GM23338 (cell line): ENCODE measurements around the gene GHRL. TPM values are rescaled to one million over a fixed set of nuclear protein-coding genes. Genes with fewer than 3 reads are reported as not detected.

ENCODE experiments used
- ATAC-seq: fragments of 200-7000 bp; cut with Tn5 transposase; 3 replicates; pipeline ENCODE4 v1.9.1; 2020
- DNase-seq: peaks from one replicate; pipeline ENCODE4 v3.0.0-alpha.2; 2015; ENCODE audit warnings: low spot score
- H2AFZ ChIP-seq: fragments of 200-600 bp; sonication (generic); 2 replicates; pipeline ENCODE4 v1.8.0; 2016; ENCODE audit warnings: antibody characterized with exemption, mild to moderate bottlenecking, moderate library complexity
- H3F3A ChIP-seq: fragments of 200-600 bp; sonication (generic); replicated peaks from 2 replicates; pipeline ENCODE4 v1.8.0; 2017; ENCODE audit warnings: antibody characterized with exemption, mixed run types, low read depth
- H3K27ac ChIP-seq: fragments of 200-600 bp; sonication (generic); 2 replicates; pipeline ENCODE4 v1.6.1; 2016; ENCODE audit warnings: low read depth
- H3K27me3 ChIP-seq: fragments of 200-600 bp; sonication (generic); 2 replicates; pipeline ENCODE4 v1.8.0; 2016; ENCODE audit warnings: mild to moderate bottlenecking, mixed run types, moderate library complexity; ENCODE audit not compliant: insufficient read depth
- H3K36me3 ChIP-seq: fragments of 200-600 bp; sonication (generic); 2 replicates; pipeline ENCODE4 v1.8.0; 2016; ENCODE audit warnings: mild to moderate bottlenecking; ENCODE audit not compliant: insufficient read depth
- H3K4me1 ChIP-seq: fragments of 200-600 bp; sonication (generic); 2 replicates; pipeline ENCODE4 v1.8.0; 2016; ENCODE audit warnings: mild to moderate bottlenecking, moderate library complexity; ENCODE audit not compliant: insufficient read depth
- H3K4me2 ChIP-seq: fragments of 200-600 bp; sonication (generic); 2 replicates; pipeline ENCODE4 v1.7.1; 2017; ENCODE audit warnings: mixed run types
- H3K4me3 ChIP-seq: fragments of 200-600 bp; sonication (generic); 2 replicates; pipeline ENCODE4 v1.6.1; 2016; ENCODE audit warnings: mixed run types
- H3K79me2 ChIP-seq: fragments of 200-600 bp; sonication (generic); replicated peaks from 2 replicates; pipeline ENCODE4 v1.8.0; 2017; ENCODE audit warnings: mild to moderate bottlenecking; ENCODE audit not compliant: insufficient read depth
- H3K9me2 ChIP-seq: fragments of 200-600 bp; sonication (generic); 2 replicates; pipeline ENCODE4 v1.8.0; 2017; ENCODE audit not compliant: insufficient read depth
- H4K20me1 ChIP-seq: fragments of 200-600 bp; sonication (generic); replicated peaks from 2 replicates; pipeline ENCODE4 v1.8.0; 2017; ENCODE audit warnings: mild to moderate bottlenecking; ENCODE audit not compliant: insufficient read depth
- H3K27ac Mint-ChIP-seq: 2 replicates; pipeline ENCODE4 v1.8.0; 2020; ENCODE audit warnings: inconsistent platforms, mild to moderate bottlenecking, moderate library complexity, mixed read lengths
- H3K27me3 Mint-ChIP-seq: 3 replicates; pipeline ENCODE4 v1.8.0; 2022; ENCODE audit warnings: low read depth, mild to moderate bottlenecking, moderate library complexity, mixed read lengths, inconsistent platforms; ENCODE audit not compliant: insufficient read depth, poor library complexity
- H3K36me3 Mint-ChIP-seq: 3 replicates; pipeline ENCODE4 v1.8.0; 2021; ENCODE audit warnings: low read depth, mild to moderate bottlenecking, inconsistent platforms, moderate library complexity, mixed read lengths
- H3K4me1 Mint-ChIP-seq: 3 replicates; pipeline ENCODE4 v1.8.0; 2020; ENCODE audit warnings: mild to moderate bottlenecking, inconsistent platforms, mixed read lengths
- H3K4me3 Mint-ChIP-seq: 3 replicates; pipeline ENCODE4 v1.8.0; 2021; ENCODE audit warnings: moderate library complexity, mild to moderate bottlenecking, inconsistent platforms, mixed read lengths
- H3K9me3 Mint-ChIP-seq: 3 replicates; pipeline ENCODE4 v1.8.0; 2020; ENCODE audit warnings: moderate library complexity, mild to moderate bottlenecking, inconsistent platforms, mixed read lengths
- CREB1 ChIP-seq: fragments of 250-450 bp; sonication (Bioruptor Pico); IDR thresholded peaks from 2 replicates; pipeline ENCODE4 v1.5.0; 2020; ENCODE audit warnings: low read depth, mild to moderate bottlenecking, moderate library complexity
- EZH2 ChIP-seq: fragments of 200-600 bp; sonication (generic); IDR thresholded peaks from one replicate; pipeline ENCODE4 v1.8.0; 2017; ENCODE audit warnings: antibody characterized with exemption, mild to moderate bottlenecking, low read depth; ENCODE audit not compliant: unreplicated experiment
- JUNB ChIP-seq: IDR thresholded peaks from one replicate; pipeline ENCODE4 v1.6.1; 2016; ENCODE audit warnings: antibody characterized with exemption; ENCODE audit not compliant: unreplicated experiment
- NANOG ChIP-seq: IDR thresholded peaks from 2 replicates; pipeline ENCODE4 v1.6.1; 2016; ENCODE audit warnings: antibody characterized with exemption, borderline replicate concordance
- POLR2AphosphoS5 ChIP-seq: IDR thresholded peaks from 2 replicates; pipeline ENCODE4 v1.6.1; 2016; ENCODE audit warnings: antibody characterized with exemption, low read depth
- STAT1 ChIP-seq: IDR thresholded peaks from one replicate; pipeline ENCODE4 v1.6.1; 2016; ENCODE audit warnings: antibody characterized with exemption; ENCODE audit not compliant: unreplicated experiment
- ZNF114 ChIP-seq: fragments of 250-450 bp; sonication (Bioruptor Pico); IDR thresholded peaks from 2 replicates; pipeline ENCODE4 v1.5.0; 2020; ENCODE audit warnings: mild to moderate bottlenecking, moderate library complexity
- ZNF331 ChIP-seq: fragments of 250-450 bp; sonication (Bioruptor Pico); IDR thresholded peaks from 2 replicates; pipeline ENCODE4 v1.5.0; 2020; ENCODE audit warnings: low read depth, mild to moderate bottlenecking, moderate library complexity
- polyA plus RNA-seq: library from polyadenylated mRNA; unstranded; fragments of >200 nt; fragmentation: Nextera tagmentation; extraction: Ambion mirVana; gene quantifications from 2 replicates; pipeline ENCODE4 v1.2.1, GENCODE V29; 2016
- total RNA-seq: library from RNA; depleted of rRNA; stranded (reverse); fragments of >200 nt; shearing (Covaris generic); gene quantifications from 2 replicates; pipeline ENCODE4 v1.2.3, GENCODE V29; 2014
- TF ChIP-seq, protein P1 (sequence below), 2 experiments: fragments of 200-600 bp in 1 of 2; sonication (generic) in 1 of 2; conservative IDR thresholded peaks; 2 replicates each; pipeline versions ENCODE4 v1.5.1 to v1.6.1; 2016 to 2017; ENCODE audit warnings: antibody characterized with exemption in 2 of 2, low read depth in 2 of 2, mild to moderate bottlenecking in 2 of 2, moderate library complexity in 1 of 2
- TF ChIP-seq, protein P2 (sequence below): IDR thresholded peaks from one replicate; pipeline ENCODE4 v1.6.1; 2018; ENCODE audit warnings: antibody characterized with exemption; ENCODE audit not compliant: unreplicated experiment

GHRL gene
- total and polyA plus RNA-seq, 2 experiments from 2014 or later: 0.78 TPM; not detected in 1

DNA sequence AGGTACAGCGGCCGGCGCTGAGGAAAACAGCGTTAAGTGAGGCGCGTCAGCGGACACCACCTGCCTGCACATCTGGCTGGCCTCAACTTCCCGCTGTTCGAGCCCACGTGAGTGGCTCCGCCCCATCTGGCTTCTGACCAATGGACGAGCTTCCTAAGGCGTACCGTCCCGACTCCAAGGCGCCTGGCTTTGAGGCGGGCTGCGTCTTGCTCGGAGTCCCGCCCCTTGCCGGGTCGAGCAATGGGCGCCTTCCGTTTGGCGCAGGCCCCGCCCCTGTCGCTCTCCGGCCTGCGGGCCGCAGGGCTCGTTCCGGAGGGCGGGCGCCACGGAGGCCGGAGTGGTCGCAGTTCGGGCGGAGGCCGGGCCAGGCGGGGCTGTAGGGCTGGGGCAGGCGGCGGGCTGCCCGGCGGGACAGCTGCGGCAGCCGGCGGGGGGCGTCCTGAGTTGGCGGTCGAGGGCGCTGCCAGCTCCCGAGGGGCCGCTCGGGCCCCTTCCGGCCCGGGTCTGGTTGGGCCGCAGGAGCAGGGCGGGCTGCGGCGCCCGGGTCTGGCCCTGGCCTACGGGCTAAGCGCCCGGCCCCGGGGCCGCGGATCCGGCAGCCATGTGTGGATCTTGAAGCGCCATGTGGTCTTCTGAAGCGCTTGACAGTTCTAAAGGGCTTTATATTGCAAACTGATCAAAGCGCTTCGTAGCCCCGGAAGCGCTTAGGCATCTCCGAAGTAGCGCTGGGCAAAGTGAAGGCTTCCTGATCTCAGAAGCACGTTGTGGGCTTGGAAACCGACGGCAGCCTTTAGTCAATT, 44.4 kb downstream of the GHRL start, which contains the start of gene TATDN2:
Gene TATDN2 (plus strand): TSS at position 276 of the 800 bp plus-strand sequence. CDS start 742 bp downstream, outside the sequence.
- Histone ChIP-seq H3K27ac (peak within 1 kb of the TSS; percentile 79), H3K36me3 (peaks cover 18% of the 10 kb centered on the region), H2AFZ (peak within 1 kb of the TSS; percentile 93), H3K9me2 (no peaks in the 10 kb centered on the region), H4K20me1 (peaks cover 3% of the 10 kb centered on the region; the same call in 1 of the 2 replicates), H3K79me2 (peaks cover 41% of the 10 kb centered on the region), H3K4me3 (peak within 1 kb of the TSS; percentile 96), H3K4me1 (peaks cover 17% of the 10 kb centered on the region), H3K4me2 (peak within 1 kb of the TSS; percentile 98), H3F3A (0 out of 2 replicates have a peak, but pooled peaks cover 4% of the 10 kb centered on the region), H3K27me3 (peaks cover 8% of the 10 kb centered on the region; the same call in 1 of the 2 replicates)
- peaks cover 43% of the 10 kb centered on the region for H3K9me3 Mint-ChIP-seq
- ATAC-seq (peak; percentile 93), DNase-seq (peak; percentile 99)
- peaks cover 67% of the 10 kb centered on the region for H3K36me3 Mint-ChIP-seq
- peaks cover 22% of the 10 kb centered on the region; the same call in 2 of the 3 replicates for H3K4me1 Mint-ChIP-seq
- TF ChIP-seq, protein P1, sequence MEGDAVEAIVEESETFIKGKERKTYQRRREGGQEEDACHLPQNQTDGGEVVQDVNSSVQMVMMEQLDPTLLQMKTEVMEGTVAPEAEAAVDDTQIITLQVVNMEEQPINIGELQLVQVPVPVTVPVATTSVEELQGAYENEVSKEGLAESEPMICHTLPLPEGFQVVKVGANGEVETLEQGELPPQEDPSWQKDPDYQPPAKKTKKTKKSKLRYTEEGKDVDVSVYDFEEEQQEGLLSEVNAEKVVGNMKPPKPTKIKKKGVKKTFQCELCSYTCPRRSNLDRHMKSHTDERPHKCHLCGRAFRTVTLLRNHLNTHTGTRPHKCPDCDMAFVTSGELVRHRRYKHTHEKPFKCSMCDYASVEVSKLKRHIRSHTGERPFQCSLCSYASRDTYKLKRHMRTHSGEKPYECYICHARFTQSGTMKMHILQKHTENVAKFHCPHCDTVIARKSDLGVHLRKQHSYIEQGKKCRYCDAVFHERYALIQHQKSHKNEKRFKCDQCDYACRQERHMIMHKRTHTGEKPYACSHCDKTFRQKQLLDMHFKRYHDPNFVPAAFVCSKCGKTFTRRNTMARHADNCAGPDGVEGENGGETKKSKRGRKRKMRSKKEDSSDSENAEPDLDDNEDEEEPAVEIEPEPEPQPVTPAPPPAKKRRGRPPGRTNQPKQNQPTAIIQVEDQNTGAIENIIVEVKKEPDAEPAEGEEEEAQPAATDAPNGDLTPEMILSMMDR (conservative IDR thresholded peaks at IDR 0.05; ENCODE audit: low read depth in 2 of 2): no peak
- TF ChIP-seq POLR2AphosphoS5 (peak; percentile 72), EZH2 (no peak), ZNF331 (no peak), NANOG (no peak), ZNF114 (CRISPR knock-in tag) (peak; percentile 65; the same call in 1 of the 2 replicates), STAT1 (no peak), JUNB (no peak), CREB1 (CRISPR knock-in tag) (peak; percentile 72)
- TF ChIP-seq, protein P2, sequence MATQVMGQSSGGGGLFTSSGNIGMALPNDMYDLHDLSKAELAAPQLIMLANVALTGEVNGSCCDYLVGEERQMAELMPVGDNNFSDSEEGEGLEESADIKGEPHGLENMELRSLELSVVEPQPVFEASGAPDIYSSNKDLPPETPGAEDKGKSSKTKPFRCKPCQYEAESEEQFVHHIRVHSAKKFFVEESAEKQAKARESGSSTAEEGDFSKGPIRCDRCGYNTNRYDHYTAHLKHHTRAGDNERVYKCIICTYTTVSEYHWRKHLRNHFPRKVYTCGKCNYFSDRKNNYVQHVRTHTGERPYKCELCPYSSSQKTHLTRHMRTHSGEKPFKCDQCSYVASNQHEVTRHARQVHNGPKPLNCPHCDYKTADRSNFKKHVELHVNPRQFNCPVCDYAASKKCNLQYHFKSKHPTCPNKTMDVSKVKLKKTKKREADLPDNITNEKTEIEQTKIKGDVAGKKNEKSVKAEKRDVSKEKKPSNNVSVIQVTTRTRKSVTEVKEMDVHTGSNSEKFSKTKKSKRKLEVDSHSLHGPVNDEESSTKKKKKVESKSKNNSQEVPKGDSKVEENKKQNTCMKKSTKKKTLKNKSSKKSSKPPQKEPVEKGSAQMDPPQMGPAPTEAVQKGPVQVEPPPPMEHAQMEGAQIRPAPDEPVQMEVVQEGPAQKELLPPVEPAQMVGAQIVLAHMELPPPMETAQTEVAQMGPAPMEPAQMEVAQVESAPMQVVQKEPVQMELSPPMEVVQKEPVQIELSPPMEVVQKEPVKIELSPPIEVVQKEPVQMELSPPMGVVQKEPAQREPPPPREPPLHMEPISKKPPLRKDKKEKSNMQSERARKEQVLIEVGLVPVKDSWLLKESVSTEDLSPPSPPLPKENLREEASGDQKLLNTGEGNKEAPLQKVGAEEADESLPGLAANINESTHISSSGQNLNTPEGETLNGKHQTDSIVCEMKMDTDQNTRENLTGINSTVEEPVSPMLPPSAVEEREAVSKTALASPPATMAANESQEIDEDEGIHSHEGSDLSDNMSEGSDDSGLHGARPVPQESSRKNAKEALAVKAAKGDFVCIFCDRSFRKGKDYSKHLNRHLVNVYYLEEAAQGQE: no peak
- peak within 1 kb of the TSS; percentile 92 for H3K4me3 Mint-ChIP-seq
- H3K27me3 Mint-ChIP-seq: peaks cover 27% of the 10 kb centered on the region
- peak within 1 kb of the TSS; percentile 77 for H3K27ac Mint-ChIP-seq
